GM13976 (cell line): ENCODE data around the gene ATP11A.
A peak's percentile ranks its signal among the peaks of the same experiment; 100 is the strongest.

ENCODE experiments used
- DNase-seq: peaks from one replicate; pipeline ENCODE4 v3.0.0; 2012; ENCODE audit warnings: low spot score
- in situ Hi-C: fragments of 300-500 bp; cut with MboI; formaldehyde crosslinking; loops from one replicate; pipeline ENCODE4 v1.12.0; 2022; ENCODE audit warnings: low sequenced_read_pairs, mixed read lengths, inconsistent platforms; ENCODE audit not compliant: unreplicated experiment
- TF ChIP-seq, protein P1 (sequence below): IDR thresholded peaks from 2 replicates; pipeline ENCODE4 v1.5.1; 2012; ENCODE audit warnings: borderline replicate concordance, mild to moderate bottlenecking; ENCODE audit not compliant: insufficient read depth; ENCODE audit errors: extremely low read depth, missing control alignments, control extremely low read depth

Gene ATP11A

DNA sequence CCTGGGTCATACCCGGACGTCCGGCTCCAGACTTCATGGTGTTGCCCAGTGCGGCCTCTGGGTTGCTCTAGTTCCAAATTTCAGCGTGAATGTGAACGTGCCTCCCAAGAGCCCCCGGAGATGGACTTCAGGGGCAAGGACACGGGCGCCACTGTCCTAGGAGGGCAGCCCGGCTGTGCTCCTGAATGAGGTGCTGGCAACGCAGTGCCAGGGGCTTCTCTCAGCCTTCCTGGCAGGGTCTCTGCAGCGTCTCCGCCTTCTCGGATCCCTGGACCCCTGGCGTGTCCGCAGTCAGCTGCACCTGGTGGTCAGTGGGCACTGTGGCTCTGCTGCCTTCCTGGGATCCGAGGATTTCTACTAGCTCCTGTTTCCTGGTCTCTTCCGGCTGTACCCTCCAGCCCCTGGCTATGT, 177.5 kb downstream of the ATP11A start:
- in situ Hi-C loops, result no loop called here
- TF ChIP-seq, protein P1, sequence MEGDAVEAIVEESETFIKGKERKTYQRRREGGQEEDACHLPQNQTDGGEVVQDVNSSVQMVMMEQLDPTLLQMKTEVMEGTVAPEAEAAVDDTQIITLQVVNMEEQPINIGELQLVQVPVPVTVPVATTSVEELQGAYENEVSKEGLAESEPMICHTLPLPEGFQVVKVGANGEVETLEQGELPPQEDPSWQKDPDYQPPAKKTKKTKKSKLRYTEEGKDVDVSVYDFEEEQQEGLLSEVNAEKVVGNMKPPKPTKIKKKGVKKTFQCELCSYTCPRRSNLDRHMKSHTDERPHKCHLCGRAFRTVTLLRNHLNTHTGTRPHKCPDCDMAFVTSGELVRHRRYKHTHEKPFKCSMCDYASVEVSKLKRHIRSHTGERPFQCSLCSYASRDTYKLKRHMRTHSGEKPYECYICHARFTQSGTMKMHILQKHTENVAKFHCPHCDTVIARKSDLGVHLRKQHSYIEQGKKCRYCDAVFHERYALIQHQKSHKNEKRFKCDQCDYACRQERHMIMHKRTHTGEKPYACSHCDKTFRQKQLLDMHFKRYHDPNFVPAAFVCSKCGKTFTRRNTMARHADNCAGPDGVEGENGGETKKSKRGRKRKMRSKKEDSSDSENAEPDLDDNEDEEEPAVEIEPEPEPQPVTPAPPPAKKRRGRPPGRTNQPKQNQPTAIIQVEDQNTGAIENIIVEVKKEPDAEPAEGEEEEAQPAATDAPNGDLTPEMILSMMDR, result no peak
- DNase-seq, result no peak

DNA sequence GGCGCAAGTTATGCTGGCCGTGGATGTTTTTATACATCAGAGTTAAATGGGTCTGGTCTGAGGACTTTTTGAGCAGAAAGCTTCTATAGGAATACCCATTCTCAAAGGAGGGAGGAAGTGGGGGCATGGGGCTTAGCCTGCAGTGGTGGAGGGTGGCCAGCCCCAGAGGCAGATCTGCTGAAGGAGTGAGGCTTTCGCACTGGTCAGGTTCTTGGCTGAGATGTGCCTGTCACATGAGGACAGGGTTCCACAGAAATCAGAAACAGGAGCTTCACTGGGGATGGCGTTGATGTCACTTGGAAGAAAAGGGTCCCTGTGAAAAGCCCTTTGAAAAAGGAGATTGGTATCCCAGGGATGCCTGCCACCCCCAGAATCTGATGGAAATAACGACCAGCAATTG, 178.5 kb downstream of the ATP11A start:
- in situ Hi-C loops, result no loop called here
- TF ChIP-seq, protein P1, result no peak
- DNase-seq, result no peak

DNA sequence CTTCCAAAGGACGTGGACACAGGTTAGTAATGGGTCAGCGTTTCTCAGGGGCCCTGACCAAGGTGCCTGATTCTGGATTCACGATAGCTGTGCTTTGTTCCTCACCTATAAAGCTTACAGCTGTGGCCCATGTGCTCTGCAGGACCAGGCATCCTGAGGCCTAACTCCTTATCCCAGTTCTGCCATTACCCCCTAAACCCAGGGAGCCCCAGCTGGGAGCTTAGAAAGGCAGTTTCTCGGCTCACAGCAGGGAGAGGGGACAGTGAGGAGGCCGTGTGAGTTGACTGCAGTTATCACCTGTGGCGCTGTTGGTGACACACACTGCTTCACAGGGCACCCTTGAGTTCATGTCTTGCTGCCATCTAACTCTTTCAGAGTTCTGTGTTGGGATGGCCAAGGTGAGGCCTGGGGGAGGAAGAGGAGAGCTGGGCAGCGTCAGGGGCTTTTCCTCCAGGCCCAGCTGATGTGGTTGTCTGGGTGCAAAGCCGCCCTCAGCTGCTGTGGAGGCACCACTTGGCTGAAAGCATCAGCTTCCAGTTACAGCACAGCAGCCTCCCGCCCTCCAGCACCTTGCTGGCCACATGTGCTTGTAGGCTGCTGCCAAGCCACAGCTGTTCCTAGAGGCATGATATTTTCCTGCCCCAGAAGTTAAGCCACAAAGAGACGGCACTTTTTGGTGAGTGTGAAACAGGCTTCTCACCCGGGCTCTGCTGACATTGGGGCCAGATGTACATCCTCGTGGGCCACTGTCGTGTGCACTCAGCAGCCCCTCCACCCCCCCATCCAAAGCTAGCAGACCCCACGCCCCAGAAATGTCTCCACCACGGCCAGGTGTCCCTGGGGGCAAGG, 179.6 kb downstream of the ATP11A start:
- DNase-seq, result no peak
- TF ChIP-seq, protein P1, result no peak
- in situ Hi-C loops, result loop anchor here (10.0 kb wide), 1 partner anchor 225 kb away; no protein-coding TSS in a partner anchor

DNA sequence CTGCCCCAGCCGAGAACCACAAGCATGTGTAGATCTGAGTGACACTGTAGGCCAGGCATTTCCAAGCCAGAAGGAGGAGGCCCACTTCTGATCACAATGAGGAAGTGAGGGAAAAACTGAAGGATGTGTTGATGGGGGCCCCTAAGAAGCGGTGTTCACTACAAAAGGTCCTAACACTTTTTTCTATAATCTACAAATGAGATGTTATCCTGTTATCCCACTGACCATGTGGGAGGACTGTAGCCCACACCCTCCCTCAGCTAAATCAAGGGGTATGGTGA, 180.2 kb downstream of the ATP11A start:
- DNase-seq, result no peak
- in situ Hi-C loops, result loop anchor here (10.0 kb wide), 1 partner anchor 225 kb away; no protein-coding TSS in a partner anchor
- TF ChIP-seq, protein P1, result no peak

DNA sequence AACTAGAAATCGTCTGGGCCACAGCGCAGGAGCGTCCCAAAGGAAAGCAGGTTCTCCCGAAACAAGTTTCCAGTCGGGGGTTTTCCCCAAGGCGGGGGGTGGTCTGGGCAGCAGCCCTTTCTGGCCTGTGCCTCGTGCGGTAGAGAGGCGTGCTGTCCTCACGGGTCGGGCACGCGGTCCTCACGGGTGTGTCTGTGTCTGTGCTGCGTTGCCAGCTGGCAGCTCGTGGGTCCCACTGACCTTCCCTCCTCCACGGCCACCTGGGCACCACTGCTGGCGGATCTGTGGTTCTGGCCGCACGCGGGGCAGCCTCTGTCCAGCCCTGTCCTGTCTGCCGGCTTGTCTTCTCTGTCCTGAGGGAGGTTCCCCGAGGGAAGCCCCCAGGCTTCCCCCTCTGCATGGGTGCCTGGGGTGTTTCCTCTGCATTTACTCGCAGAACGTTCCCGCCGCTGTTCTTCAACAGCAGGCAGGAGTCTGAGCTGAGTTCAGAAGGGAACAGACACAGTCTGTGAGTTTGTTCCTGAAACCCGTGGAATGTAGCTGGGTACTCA, 181.0 kb downstream of the ATP11A start:
- in situ Hi-C loops, result loop anchor here (10.0 kb wide), 1 partner anchor 226 kb away; no protein-coding TSS in a partner anchor
- TF ChIP-seq, protein P1, result no peak
- no peak for DNase-seq

DNA sequence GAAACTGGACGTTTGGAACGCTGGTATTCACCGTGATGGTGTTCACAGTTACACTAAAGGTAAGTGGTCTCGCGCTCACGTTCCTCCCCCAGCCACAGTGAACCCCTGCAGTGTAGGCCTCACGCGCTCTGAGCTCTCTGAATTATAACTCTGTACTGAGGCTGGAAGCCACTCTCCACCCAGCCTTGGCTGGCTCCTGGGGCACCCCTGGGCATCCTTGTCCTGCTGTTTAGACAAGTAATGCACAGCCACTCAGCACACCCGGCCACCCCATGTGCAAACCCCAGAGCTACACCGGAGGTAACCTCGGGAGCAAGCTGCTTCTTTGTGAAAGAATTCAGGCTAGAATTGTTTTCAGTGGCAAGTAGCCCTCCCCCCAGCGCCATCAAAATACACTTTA, 181.9 kb downstream of the ATP11A start:
- in situ Hi-C loops, result loop anchor here (10.0 kb wide), 1 partner anchor 227 kb away; no protein-coding TSS in a partner anchor
- TF ChIP-seq, protein P1, result no peak
- DNase-seq, result no peak

DNA sequence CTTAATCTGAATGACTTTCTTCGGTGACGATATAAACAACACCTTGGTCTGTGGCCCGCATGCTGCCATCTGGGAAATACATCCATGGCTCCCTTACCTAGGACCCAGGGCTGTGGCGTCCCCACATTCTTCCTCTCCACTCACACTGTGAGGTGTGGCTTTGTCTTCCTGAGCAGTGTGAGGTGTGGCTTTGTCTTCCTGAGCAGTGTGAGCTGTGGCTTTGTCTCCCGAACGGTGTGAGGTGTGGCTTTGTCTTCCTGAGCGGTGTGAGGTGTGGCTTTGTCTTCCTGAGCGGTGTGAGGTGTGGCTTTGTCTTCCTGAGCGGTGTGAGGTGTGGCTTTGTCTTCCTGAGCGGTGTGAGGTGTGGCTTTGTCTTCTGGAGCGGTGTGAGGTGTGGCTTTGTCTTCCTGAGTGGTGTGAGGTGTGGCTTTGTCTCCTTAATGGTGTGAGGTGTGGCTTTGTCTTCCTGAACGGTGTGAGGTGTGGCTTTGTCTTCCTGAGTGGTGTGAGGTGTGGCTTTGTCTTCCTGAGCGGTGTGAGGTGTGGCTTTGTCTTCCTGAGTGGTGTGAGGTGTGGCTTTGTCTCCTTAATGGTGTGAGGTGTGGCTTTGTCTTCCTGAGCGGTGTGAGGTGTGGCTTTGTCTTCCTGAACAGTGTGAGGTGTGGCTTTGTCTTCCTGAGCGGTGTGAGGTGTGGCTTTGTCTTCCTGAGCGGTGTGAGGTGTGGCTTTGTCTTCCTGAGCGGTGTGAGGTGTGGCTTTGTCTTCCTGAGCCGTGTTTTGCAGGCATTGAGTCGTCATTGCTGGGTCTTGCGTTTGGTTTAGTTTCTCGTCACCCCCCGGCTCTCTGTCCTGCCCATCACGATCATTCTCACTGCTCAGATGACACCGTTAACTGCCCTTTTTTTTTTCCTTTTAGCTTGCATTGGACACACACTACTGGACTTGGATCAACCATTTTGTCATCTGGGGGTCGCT, 183.1 kb downstream of the ATP11A start:
- in situ Hi-C loops, result loop anchor here (10.0 kb wide), 1 partner anchor 228 kb away; no protein-coding TSS in a partner anchor
- DNase-seq, result peak; percentile 70
